Choroid plexus epithelial cell (primary cell): ENCODE measurements around the gene DCST1.

Experiments used
- DNase-seq: peaks from one replicate; pipeline ENCODE4 v3.0.0-alpha.2; 2010; ENCODE audit warnings: low read depth
- H3K4me3 ChIP-seq: 2 replicates; pipeline ENCODE4 v1.5.1; 2011; ENCODE audit warnings: low read depth, mild to moderate bottlenecking, control low read depth, low read length, moderate library complexity
- CTCF ChIP-seq: conservative IDR thresholded peaks from 2 replicates; pipeline ENCODE4 v1.5.1; 2011; ENCODE audit warnings: low read depth, mild to moderate bottlenecking, control low read depth, inconsistent platforms, low read length, moderate library complexity

Gene DCST1

GRCh38 chr1:155076371-155076770 is 42.7 kb downstream of the DCST1 start:
- TF ChIP-seq CTCF = no peak

GRCh38 chr1:155077346-155077745 is 43.7 kb downstream of the DCST1 start:
- no peak for TF ChIP-seq CTCF
- DNase-seq = no peak
- H3K4me3 ChIP-seq = no peak overlapping the region

More at GRCh38 chr1:155076371-155076770, 42.7 kb downstream of the DCST1 start:
- no peak for DNase-seq
- no peak overlapping the region for H3K4me3 ChIP-seq

GRCh38 chr1:155077758-155078445 is 44.3 kb downstream of the DCST1 start:
- TF ChIP-seq CTCF = no peak
- no peak overlapping the region for H3K4me3 ChIP-seq
- DNase-seq = no peak

- peak; percentile 38 for DNase-seq
- TF ChIP-seq CTCF = no peak
These were observed 45.0 kb downstream of the DCST1 start, which contains the start of gene EFNA3 for GRCh38 chr1:155078469-155079209. Gene EFNA3 (plus strand): TSS chr1:155078837. CDS start chr1:155078942, 105 bp downstream.

GRCh38 chr1:155079210-155079486 is 45.5 kb downstream of the DCST1 start:
- no peak for TF ChIP-seq CTCF
- peak overlapping the region; percentile 37 for H3K4me3 ChIP-seq
- DNase-seq = no peak

More at GRCh38 chr1:155078469-155079209, 45.0 kb downstream of the DCST1 start, which contains the start of gene EFNA3:
- peak within 1 kb of the TSS; percentile 37 for H3K4me3 ChIP-seq

GRCh38 chr1:155079487-155080311 is 46.1 kb downstream of the DCST1 start:
- no peak for DNase-seq
- no peak overlapping the region for H3K4me3 ChIP-seq
- no peak for TF ChIP-seq CTCF
